Activated T-cell treated with anti-CD3 and anti-CD28 coated beads for 24 hours (primary cell): ENCODE data around the gene YBEY.

Experiments used
- DNase-seq: peaks from one replicate; pipeline ENCODE4 v3.0.0-alpha.2; 2020; ENCODE audit warnings: low read depth

The YBEY gene

DNA sequence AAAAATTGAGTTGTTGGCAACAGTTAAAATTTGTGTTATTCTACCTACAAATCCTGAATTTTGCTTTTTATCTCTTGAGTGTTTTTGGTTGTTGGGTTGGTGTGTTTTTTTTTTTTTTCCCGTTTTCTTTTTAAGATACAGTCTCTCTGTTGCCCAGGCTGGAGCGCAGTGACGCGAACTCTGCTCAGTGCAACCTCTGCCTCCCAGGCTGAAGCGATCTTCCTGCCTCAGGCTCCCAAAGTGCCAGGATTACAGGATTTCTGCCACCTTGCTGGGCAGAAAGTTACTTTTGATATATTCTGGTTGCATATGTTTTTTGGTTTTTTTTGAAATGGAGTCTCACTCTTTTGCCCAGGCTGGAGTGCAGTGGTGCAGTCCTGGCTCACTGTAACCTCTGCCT, 42.0 kb downstream of the YBEY start:
- no peak for DNase-seq

DNA sequence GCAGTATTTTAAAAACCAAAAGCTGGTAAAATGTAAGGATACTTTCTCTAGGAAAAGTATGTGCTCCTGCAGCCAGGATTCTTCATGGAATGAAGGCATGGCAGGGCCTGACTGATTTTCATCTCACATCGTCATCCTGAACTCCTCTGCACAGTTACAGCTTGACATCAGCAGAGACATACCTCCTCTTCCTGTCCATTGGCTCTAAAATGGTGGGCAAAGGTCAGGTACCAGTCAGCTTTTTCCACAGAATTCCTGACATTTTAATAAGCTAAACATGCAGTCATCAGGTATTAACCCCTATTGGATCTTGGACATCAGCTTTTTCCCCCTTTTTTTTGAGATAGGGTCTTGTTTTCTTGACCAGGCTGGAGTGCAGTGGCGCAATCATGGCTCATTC, 43.7 kb downstream of the YBEY start:
- no peak for DNase-seq

DNA sequence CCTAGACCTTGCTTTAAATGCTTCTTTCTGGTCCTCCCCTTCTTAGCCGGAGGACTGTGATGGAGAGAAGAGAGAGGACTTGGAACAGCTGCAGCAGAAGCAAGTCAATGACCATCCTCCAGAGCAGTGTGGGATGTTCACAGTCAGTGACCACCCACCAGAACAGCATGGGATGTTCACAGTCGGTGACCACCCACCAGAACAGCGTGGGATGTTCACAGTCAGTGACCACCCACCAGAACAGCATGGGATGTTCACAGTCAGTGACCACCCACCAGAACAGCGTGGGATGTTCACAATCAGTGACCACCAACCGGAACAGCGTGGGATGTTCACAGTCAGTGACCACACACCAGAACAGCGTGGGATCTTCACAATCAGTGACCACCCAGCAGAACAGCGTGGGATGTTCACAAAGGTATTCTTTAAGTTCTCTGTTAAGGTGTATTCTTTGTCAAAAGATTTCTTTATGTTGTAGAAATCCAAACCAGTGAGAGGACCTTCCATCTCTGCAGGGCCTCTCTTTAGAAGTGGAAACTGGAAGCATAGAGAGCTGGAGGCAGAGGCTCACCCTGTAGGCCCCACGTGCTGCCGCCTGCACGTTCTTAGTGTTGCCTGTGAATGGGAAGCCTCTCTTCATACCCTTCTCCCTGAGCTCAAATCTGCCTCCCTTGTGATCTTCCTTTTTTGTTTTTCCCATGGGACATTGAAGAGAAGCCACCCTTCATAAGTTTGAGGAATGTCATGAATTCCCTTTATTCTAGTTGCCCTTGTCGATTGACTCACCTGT, 48.4 kb downstream of the YBEY start:
- no peak for DNase-seq

DNA sequence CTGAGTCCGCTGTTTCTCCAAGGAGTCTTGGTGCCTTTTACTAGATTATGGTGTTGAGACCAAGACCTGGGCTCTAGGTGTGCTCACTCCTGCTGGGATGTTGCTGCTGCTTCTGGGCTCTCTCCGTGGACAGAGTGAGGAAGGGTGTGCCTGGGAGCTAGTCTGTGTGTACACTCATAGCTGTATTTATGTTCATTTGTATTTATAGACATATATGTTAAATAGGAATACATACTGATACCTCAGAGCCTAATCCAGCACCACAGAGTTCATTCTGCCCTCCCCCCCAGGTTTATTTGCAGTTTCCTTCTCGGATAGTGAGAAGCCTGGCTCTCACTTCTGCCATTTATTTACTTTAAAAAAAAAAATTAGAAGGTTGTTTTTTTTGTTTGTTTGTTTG, 50.5 kb downstream of the YBEY start:
- no peak for DNase-seq

DNA sequence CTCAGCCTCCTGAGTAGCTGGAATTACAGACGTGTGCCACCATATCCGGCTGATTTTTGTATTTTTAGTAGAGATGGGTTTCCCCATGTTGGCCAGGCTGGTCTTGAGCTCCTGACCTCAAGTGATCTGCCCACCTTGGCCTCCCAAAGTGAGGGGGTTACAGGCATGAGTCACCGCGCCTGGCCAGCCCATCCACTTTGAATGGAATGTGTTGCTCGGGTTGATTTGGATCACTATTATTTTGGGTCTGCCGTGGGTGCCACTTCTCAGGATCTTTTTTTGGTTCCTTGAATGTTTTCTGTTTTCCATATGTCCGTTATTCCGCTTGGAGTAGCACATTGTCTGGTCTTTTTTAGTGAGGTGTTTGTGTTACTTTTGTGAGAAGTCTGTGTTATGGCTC, 54.9 kb downstream of the YBEY start:
- DNase-seq, result no peak

DNA sequence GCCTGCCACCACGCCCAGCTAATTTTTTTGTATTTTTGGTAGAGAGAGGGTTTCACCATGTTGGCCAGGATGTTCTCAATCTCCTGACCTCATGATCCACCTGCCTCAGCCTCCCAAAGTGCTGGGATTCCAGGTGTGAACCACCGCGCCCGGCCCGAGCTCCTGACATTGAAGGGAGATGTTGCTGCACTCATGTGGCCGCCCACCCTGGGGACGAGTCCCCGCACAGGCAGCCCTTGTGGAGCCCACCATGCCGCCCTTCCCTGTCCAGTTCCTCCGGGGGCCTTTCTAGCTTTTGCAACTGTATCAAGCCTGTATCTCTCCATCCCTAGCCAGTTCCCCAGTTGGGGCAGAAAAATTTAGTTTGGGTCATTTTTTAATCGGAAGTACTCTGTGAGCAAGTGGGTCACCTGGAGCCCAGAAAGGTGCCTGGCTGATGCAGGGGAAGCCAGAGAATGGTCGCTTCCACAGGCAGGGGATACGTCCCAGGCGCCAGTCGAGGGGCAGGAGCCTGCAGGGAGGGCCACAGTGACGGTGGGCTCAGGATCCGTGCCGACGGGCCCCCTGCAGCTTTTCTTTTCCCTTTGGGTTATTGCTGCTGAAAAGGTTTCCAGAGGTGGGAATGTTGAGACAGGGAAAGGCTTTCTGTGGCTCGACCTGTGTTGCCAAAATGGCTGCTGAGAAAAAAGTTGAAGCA, 58.2 kb downstream of the YBEY start:
- no peak for DNase-seq

DNA sequence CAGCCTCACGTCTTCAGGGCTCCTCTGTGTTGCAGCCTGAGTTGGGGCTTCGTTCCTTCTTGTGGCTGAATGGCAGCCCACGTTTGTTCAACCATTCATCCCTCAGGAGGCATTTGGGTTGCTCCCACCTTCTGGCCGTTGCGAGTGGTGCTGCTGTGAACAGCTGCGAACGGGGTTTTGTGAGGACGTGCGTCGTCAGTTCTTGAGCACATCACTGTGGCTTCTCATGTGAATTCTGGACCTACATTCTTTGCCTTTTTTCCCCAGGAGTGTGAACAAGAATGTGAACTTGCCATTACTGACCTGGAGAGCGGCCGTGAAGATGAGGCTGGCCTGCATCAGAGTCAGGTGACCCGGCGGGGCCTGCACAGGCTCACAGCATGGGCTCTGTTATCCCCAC, 59.7 kb downstream of the YBEY start:
- no peak for DNase-seq

DNA sequence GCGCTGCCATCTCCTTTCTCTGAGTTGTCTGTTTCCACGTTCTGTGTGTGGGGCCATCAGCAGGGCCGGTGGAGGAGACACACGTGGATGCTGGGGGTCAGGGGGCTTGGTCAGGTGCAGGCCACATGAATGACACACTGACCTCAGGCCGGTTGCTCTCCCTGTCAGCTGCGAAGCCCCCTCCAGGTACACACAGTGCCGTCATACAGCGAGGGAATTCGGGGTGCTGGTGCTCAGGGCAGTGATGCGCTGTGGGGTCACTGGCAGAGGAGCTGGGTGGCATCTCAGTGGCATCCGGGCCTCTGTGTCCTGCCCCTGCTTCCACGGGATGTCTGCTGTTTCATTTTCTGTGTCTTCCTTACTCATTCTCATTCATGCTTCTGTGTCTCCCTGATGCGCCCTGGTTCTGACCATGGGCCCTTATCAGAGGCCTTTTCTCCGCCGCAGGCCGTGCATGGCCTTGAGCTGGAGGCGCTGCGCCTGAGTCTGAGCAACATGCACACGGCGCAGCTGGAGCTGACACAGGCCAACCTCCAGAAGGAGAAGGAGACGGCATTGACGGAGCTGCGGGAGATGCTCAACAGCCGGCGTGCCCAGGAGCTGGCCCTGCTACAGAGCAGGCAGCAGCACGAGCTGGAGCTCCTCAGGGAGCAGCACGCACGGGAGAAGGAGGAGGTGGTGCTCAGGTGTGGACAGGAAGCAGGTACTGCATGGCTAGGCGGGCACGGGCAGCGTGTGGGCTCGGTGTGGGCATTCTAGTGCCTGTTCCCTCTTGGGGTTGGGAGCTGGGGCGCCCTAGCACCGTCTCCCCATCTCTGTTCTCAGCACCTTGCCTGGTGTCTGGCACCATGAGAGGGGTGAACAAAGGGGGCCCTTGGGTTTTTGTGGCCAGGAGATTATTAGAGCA, 60.4 kb downstream of the YBEY start:
- DNase-seq, result no peak

DNA sequence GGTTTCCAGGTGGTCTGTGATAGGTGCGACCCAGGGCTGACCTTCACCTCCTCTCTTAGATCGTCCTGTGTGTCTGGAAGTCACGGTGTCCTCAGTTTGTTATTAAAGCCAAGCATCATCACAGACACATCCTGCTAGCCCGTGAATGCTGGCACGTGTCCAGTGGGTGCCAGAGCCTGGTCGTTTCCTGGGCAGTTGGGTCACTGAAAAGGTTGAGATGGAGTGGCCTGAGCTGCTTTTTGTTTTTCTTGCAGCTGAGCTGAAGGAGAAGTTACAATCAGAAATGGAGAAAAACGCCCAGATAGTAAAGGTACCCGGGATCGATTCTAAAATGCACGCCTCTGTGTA, 61.0 kb downstream of the YBEY start:
- DNase-seq, result no peak
